NCI-H1092 treated with DMSO at 0.1 percent for 48 hours (cell line): ENCODE results near the gene ADARB2.

Experiments
- DNase-seq: peaks from one replicate; lab custom pipeline; 2025; lab: John Stamatoyannopoulos, UW

Gene ADARB2

GRCh38 chr10:1495915-1496517, 241.3 kb downstream of the ADARB2 start:
- DNase-seq = no peak

DNA sequence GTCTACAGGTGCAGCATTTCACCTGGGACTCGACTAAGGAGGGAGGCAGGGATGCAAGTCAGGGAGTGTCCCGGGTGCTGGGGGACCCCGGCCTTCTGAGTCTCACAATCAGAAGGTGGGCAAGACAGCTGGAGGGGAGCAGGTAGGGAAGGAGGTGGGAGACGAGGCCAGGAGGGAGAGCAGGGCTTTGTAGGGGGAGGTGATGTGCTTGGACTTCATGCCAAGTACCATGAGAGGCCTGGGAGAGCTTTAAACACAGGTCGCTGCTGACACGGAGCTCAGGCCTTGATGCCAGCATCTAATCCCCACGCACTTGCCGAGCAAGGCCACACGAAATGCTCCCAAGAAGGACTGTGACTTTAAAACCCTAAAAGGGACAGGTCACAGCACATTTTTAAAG, 244.7 kb downstream of the ADARB2 start:
- no peak for DNase-seq

DNA sequence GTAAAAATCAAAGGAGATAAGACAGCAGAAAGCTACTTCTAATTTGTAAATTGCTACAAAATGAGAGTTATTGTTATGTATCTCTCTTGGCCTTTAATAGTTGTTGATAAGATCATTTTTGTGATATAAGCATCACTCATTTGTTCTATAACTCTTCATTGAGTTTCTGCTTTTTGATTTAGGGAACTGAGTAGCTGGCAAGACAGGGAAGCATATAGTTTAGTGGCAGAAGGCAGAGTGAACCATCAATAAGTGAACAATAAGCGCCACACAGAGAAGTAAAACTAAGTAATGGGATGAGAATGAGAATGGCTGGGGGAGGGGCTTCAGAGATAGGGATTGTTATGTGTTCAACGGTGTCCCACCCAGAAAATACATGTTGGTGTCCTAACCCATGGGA, 245.4 kb downstream of the ADARB2 start:
- no peak for DNase-seq

DNA sequence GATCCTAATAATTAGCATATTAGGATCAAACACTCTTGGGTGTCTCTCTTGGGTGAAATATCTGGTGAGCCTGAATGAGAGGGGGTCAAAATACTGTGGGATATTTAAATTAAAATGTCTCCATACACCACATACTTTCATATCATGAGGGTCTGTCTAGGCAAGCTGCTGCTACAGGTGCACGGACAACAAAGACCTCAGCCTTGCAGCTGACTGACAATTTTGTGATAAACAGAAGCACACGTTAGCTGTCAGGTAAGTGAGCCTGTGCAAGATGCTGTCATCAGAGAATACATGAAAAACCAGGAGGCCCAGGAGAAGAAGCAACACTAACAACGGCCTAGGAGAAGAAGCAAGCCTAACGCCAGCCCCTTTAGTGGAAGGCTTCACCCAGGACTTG, 247.5 kb downstream of the ADARB2 start:
- DNase-seq = no peak

DNA sequence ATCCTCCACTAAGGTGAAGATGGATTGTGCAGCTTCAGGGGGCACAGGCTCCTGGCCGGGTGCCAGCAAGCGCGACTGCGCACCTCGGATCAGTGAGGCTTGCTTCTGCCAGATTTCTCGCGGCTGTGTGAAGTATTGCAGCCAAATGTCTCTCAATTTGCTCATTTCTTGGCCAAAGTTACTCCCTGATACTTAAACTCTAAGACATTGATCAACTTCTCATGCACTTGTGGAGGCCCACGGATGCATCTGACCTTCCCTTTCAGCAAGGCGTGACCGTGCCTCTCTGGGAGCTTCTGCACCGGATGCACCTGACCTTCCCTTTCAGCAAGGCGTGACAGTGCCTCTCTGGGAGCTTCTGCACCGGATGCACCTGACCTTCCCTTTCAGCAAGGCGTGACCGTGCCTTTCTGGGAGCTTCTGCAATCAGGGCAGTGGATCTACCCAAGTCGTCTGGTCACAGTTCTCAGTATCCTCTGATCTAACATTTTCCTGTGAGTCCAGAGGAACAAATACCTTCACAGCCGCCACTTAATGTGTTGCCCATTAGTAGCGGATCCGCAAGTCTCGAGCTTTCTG, 248.3 kb downstream of the ADARB2 start:
- DNase-seq = no peak

DNA sequence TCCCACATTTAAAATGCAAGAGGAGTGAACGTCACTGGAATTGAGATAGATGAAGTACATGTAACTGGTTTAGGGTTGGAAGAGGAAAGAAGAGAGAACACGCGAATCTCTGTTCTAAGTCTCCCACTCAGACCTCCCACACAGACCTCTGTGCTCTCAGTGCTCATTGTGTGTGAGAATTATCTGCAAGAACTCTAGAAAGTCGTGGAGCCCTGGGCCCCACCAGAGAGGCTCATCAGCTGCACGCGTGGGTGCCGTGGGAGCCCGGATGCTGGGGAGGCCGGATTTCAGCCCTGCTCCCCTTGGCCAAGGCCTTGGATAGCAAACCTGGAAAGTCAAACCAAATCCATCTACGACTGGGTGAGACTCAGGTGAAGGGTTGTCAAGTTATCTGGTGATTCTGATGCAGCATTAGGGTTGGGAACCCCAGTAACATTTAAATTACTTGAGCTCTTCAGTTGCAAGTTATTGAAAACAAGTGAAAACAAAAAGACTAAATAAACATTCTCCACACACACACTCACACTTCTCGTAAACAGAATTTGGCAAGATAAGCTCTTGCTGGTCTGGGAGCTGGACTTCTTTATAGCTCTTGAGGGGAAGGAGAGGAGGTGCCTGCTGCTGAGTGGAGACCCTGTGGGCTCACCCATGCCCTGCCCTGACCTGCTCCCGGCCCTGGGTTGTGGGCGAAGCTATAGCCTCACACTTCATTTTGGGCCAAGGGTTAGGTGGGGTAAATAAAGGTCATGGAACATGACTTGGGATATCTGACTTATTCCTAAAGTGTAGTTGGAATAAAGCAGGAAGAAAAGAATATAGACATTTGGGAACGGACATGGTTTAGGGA, 250.3 kb downstream of the ADARB2 start:
- no peak for DNase-seq

GRCh38 chr10:1485357-1485756, 252.0 kb downstream of the ADARB2 start:
- no peak for DNase-seq

- DNase-seq = no peak
Observed at GRCh38 chr10:1483826-1484225, 253.5 kb downstream of the ADARB2 start.

- no peak for DNase-seq
Observed at GRCh38 chr10:1483246-1483645, 254.1 kb downstream of the ADARB2 start.

DNA sequence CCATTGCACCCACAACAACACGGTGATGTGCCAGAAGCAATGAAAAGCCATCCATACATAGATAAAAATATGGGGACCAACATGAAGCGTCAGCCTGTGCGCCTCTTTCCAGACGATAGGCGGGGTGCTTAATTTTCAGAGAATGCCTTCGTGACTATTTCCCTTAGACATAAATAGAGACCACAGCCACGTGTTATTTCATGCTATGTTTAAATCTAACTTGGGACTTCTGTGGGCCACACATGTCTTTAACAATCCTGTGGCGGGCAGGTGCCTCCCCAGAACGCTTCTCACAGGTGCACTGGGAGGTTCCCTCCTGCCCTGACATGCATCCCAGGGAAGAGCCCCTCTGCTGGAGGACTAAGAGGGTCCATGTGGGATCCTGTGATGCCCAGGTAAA, 259.7 kb downstream of the ADARB2 start:
- no peak for DNase-seq

- peak; percentile 20 for DNase-seq
Observed at GRCh38 chr10:1476455-1476803, 260.9 kb downstream of the ADARB2 start.

DNA sequence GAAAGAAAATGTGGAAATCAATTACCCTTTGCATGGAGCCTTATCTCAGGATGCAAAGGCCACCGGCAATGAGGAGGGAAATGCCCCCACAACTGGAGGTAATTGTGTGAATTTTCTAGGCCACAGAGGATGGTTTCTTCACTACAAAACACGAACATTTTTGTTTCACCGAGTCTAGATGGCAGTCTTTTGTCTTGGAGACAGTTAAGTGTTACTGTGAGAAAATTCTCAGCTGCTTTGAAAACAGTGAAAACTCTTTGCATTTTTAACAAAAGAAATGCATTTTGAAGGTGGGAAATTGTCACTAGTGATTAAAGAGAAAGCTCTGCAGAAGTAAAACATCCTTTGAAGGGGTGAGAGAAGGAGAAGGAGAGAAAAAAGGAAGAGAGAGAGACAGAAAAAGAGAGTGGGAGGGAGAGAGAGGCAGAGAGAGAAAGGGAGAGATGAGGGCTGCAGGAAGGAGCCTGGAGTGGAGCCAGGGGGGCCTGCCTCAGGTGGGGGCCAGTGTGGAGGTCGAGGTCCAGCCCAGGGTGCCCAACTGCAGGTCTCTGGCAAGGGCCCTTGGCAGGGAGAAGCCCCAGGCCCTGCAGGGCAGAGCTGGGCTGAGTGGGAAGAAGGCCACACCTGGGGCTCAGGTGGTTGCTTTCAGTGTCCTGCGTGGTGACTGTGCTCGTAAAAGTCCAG, 261.4 kb downstream of the ADARB2 start:
- DNase-seq = no peak

- no peak for DNase-seq
Observed at GRCh38 chr10:1475098-1475591, 262.2 kb downstream of the ADARB2 start.

- DNase-seq = no peak
Observed at GRCh38 chr10:1474376-1475097, 262.8 kb downstream of the ADARB2 start.

DNA sequence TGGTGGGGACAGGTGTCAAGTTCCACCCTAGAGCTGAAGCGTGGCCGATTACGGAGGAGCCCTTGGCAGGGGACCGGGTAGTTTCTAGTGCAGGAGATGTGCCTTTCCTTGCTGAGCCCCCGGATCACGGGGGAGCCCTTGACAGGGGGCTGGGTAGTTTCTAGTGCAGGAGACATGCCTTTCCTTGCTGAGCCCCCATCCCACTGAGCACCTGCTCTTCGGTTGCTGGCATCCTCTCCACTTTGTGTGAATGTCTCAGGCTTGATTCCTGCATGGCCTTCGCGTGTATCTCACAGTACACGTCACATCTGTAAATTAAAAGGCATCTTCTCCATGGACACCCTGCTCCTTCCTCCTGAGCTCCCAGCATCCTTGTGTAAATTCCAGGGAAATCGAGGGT, 263.5 kb downstream of the ADARB2 start:
- no peak for DNase-seq

- no peak for DNase-seq
Observed at GRCh38 chr10:1472178-1472958, 265.0 kb downstream of the ADARB2 start.

- DNase-seq = peak; percentile 35
Observed at GRCh38 chr10:1468811-1469210, 268.5 kb downstream of the ADARB2 start.

- DNase-seq = peak; percentile 93
Observed at GRCh38 chr10:1467334-1468076, 269.8 kb downstream of the ADARB2 start.

- DNase-seq = no peak
Observed at GRCh38 chr10:1465993-1466764, 271.1 kb downstream of the ADARB2 start.
